HG02763 (cell line): Measurements from ENCODE around the gene TCL1A.
A peak's percentile ranks its signal among the peaks of the same experiment; 100 is the strongest.
"Not testable (repeated sequence)": the region's sequence is repeated elsewhere in the genome, so short reads cannot be mapped to it uniquely, and the experiment has no call there.

ENCODE experiments used
- ATAC-seq: cut with Tn5 transposase; IDR thresholded peaks from one replicate; pipeline ENCODE4 v1.9.1; 2021; ENCODE audit warnings: mild to moderate bottlenecking, moderate library complexity; ENCODE audit not compliant: unreplicated experiment

The TCL1A gene, protein sequence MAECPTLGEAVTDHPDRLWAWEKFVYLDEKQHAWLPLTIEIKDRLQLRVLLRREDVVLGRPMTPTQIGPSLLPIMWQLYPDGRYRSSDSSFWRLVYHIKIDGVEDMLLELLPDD

DNA sequence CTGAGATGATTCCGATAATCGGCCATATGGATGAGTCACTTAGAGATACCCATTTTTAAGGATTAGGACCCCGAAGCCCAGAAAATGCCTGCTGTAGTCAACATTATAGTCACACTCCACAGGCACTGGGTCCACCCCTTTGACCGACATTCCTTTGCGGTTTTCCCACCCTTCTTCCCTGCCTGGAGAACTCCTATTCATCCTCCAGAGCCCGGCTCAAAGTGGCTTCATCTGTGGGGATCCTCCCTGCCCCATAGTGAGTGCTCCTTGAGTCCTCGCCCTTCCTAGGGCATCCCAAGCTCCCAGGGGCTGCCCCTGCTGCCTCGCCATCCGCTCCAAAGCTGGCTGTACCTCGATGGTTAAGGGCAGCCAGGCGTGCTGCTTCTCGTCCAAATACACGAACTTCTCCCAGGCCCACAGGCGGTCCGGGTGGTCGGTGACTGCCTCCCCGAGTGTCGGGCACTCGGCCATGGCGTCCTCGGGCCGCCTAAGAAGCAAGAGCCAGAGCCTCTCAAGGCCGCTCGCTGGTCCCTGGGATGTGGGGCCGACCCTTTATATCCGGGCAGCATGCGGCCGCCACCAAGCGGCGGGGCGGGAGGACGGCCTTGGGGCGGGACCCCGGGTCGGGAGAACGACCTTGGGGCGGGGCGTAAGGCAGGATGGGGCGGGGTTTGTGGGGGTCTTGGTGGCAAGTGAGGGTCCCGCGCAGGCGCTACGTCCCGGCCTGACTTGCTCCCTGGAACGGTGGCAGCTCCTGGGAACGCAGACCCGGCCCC, at the start of gene TCL1A:
Gene TCL1A, minus strand, starts transcription at position 530 of the 776 bp plus-strand sequence. Its CDS starts 59 bp downstream, at position 471.
- peak; percentile 75 for ATAC-seq

DNA sequence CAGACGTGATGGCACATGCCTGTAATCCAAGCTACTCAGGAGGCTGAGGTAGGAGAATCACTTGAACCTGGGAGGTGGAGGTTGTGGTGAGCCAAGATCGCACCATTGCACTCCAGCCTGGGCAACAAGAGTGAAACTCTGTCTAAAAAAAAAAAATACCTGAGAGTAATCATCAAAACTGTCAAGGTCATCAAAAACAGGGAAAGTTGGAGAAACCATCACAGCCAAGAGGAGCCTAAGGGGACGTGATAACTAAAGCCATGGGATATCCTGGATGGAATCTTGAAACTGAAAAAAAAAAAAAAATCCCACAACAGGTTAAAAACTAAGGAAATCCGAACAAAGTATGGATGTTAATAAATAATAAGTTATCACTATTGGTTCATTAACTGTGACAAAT, 49.1 kb upstream of the TCL1A start:
- ATAC-seq = not testable (repeated sequence)

DNA sequence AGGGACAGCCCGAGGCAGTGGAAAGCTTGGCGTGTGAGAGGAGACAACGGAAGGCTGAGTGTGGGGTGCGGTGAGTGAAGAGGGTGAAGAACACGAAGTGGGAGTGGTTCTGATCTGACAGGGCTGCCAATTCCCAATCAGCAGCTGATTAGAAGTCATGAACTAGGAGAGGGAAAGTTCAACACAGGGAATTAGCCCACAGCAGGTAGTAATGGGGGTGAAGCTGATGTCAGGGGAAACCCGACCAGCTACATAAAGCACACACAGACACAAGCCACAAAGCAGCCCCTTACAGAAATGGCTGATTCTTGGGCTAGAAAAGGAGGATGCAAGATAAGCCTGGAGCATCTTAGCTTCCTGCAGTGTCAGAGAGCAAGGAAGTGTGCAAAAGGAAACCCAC, 47.5 kb upstream of the TCL1A start:
- no peak for ATAC-seq

DNA sequence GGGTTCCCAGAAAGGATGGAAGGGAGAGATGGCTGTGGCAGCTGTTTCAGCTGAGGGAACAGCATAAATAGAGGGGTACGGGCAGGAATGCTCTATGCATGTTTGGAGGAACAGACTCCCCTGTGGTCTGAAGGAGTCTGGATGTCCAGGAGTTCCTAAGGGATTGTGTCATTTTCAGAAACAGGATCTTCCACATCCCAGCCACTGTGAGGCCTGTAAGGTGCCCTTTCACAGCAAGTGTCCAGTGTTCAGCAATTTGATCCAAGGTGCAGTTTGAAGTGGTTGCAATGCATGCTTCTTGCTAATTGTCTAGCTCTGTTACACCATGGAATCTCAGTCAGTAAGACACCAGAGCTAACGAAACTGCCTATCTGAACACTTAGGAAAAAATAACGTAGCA, 46.7 kb upstream of the TCL1A start:
- ATAC-seq = no peak

DNA sequence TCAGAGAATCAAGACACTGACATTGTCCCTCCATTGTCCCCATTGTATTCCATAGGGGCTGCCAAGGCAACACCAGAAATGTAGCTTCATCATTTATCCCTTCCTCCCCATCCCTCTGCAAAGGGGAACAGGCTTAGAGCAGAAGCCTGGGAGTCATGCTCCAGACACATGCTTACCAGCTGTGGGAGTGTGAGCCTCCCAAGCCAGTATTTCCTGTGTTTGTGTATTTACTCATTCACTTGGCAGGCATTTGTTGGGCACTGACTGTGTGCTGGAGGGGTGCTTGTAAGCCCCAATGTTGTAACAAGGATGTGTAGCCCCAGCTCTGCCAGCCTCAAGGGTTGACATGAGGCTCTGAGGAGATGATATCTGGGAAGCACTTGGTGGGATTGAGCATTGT, 46.0 kb upstream of the TCL1A start:
- no peak for ATAC-seq

DNA sequence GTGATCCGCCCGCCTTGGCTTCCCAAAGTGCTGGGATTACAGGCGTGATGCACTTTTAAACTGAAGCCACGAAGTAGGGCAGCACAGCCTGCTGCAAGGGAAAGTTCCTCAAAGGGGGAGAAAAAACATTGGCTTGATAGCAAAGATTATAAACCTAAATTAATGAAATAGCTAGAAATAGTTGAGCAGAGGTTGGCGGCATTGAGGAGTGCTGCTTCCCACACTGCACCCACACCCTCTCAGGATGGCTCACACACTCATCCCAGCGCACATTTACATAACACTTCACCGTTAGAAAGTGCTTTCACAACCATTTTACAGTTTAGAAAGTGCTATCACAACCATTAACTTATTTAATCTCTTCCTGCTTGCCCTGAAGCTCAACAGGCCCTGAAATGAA, 44.4 kb upstream of the TCL1A start:
- ATAC-seq = no peak

DNA sequence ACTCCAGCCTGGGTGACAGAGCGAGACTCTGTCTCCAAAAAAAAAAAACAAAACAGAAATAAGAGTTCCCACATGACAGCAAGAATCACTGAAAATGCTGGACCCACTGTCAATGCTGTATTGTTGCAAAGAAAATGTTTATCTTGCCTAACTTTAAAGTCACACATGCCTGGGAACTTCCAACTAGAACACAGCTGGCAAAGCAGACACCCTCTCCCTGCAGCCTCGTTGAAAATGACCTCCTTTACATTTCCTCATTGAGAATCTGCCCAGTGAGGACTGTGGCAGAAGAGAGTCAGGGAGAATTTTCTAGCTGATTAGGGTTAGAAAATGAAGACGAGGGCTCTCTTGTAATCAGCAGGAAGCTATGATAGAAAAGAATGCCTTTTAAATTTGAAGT, 42.8 kb upstream of the TCL1A start:
- ATAC-seq = no peak

DNA sequence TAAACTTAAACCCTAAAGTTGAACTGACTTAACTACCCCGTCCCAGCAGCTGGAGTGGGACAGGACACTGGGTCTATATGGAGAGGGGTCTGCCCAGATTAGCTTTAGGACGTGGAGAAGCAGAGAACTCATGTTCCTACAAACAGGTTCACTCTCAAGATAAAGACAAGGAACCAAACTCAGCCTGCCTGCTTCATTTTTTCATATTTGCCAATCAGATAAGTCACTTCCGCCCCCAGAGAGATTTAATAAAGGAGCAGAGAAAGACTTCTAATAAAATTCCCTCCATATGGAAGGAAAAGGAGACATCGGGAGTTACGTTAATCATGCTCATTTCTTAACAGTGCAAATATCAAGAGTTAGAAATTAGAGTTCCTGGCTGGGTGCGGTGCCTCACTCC, 42.2 kb upstream of the TCL1A start:
- no peak for ATAC-seq

DNA sequence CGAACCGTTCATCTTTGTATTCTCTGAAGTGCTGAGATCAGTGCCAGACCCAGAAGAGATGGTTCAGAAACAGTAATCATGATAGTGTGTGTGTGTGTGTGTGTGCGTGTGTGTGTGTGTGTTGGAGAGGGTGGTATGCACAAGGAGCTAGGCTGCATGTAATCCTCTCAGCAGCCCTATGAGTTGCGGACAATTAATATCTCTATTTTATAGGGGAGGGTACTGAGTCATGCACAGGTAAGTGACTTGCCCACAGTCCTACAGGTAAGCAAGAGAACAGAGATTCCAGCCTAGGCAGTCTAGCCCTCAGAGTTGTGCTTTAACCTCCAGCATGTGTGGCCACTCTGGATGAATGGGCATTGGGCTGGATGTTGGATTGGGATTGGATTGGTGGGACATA, 27.9 kb upstream of the TCL1A start:
- ATAC-seq = no peak

DNA sequence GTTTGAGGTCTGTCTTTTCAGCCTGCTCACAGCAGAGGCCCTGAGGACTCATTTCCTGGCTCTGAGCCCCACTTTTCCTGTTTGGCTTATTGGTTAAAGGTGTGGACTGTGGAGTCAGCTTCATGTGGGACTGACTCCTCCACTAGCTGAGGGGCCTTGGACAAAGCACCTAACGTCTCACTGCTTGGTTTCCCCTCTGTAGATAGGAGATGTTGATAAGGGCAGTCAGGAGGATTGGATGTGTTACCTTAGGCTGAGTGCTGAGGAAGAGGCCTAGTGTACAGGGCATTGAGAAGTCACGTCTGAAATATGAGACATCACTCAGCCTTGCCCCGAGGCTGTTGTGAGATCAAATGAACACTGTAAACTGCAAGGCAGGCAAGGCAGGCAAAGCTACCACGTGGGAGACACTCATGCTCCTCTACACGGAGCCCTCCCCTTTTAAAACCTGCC, 27.1 kb upstream of the TCL1A start:
- no peak for ATAC-seq

DNA sequence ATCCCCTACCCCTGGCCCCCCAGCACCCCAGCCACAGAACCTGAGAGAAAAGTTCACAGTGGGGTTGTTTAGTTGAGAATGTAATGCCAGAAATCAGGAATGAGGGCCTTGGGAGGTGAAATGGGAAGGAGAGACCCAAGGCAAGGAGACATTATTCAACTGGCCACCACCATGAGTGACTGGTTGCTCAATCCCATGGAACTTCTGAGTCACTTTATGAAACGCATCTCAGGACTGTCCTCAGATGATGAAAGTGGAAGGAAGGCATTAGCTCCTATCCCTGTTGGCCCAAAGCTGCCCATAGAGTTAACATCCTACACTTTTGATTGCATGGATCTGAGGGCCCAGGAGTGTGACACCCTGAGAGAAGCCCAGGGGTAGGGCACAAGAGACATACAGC, 25.4 kb upstream of the TCL1A start:
- no peak for ATAC-seq

DNA sequence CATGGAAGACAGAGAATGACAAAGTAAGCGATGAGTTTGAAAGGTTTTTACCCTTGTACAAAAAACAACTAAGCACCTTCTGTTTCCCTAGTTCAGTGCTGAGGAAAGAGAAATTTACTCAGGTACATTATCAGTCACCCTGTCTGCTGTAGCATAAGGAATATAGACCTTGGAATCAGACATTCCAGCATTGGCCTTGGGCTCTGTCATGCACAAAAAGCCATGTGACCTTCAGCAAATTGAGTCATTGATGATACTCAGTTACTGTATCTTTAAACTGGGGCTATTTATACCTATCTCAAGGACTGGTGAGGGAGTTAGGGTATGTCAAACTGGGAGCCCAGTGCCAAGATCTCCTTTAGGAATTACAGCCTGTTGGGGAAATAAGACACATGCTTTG, 19.3 kb upstream of the TCL1A start:
- no peak for ATAC-seq

DNA sequence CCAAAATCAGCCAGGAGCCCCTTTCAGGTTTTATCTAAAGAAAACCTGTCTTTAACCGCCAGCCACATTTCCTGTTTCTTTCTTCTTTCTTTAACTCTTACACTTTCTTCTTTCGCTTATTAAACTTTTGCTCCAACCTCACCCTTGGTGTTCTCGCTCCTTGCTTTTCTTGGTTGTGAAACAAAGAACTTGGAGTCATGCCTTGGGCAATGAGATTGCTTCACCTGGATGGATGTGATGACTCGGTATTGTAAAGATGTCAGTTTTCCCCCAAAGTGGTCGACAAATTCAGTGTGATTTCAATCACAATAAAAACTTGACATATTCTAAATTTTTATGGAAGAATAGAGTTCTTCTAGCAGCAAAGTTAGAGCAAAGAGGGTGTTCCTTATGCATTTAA, 16.2 kb upstream of the TCL1A start:
- ATAC-seq = no peak

DNA sequence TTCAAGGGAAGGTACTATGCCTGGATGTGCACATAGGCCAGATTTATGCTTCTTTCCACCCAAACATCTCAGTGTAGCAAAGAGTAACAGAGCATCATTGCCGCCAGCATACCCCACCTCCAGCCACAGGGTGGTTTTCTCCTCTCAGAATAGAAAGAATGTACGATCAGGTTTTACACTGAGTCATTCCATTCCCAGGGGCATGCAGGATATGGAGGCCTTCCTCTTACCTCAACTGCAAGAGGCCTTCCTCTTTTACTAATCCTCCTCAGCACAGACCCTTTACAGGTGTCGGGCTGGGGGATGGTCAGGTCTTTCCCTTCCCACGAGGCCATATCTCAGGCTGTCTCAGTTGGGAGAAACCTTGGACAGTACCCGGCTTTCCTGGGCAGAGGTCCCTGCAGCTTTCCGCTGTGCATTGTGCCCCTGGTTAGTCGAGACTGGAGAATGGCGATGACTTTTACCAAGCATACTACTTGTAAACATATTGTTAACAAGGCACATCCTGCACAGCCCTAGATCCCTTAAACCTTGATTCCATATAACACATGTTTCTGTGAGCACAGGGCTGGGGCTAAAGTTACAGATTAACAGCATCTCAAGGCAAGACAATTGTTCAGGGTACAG, 15.6 kb upstream of the TCL1A start:
- ATAC-seq = peak; percentile 44

DNA sequence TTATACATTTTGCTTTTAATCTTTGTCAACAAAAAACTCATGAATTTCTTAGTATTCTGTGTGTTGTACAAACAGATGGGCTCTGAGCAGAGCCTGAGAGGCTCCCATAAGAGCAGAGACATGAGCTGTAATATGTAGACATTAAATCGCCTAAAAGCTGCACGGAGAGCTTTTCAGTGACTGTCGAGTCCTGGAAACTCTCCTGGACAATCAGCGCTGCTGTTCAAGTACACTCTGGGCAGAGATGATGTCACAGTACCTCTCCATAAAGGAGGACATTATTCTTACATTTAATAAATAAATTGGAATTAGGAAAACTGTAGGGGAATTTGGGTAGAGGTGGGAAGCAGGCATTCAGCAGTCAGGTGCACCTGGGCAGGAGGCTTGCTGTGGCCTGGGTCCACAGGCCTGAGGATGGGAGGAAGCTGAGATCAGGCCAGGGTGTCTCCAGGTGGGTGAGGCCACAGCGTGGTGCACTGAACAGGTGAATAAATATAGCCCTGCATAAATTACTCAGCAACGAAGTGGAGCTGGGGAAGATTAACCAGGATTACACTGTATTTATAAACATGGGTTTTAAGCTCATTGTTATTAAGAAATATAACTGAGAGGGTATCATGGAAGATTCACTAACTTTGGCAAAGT, 13.3 kb upstream of the TCL1A start:
- ATAC-seq = no peak

DNA sequence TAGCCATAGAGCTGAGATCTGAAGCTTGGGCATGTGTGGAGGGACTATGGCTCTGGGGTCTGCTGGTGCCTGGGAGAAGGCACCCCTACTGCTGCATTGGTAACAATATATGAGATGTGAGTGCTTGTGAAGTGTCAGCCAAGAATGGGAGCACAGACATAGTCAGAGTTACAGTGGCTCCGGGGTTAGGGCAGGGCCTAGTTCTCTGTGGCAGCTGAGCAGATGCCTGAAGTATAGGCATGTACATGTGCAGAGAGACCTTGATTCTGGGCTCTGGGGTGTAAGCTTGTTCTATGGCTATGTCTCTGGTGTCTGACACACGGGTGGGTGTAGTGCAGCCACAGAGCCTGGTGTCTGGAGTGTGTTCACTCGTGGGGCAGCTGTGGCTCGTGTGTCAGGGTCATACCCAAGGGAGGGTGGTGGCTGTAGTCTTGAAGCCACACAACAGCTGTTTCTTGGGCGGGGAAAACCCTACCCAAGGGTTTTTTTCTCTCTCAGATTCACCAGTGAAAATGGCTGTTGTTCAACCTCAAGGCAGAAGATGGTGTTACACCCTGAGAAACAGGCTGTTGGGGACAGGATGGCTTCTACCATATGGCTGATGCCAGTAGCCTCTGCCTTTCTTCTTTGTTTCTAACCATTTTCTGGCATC, 11.9 kb upstream of the TCL1A start:
- ATAC-seq = peak; percentile 77

DNA sequence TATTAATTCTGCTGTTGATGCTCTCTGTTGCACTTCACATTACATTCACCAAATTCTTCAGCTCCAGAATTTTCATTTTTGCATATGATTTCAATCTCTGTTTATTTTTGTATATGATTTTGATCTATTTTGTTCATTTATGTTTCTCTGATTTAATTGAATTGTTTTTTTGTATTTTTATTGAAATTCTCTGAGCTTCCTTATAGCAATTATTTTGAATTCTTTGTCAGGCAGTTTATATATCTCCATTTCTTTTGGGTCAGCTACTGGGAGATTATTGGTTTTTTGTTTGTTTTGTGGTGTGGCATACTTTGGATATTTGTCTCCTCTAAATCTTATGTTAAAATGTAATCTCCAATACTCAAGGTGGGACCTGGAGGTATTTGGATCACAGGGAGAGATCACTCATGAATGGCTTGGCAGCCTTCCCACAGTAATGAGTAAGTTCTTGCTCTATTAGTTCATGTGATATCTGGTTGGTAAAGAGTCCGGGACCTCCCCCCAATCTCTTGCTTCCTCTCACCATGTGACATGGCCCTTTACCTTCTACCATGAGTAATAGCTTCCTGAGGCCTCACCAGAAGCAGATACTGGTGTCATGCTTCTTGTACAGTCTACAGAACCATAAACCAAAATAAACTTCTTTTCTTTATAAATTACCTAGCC, 8.7 kb upstream of the TCL1A start:
- no peak for ATAC-seq

DNA sequence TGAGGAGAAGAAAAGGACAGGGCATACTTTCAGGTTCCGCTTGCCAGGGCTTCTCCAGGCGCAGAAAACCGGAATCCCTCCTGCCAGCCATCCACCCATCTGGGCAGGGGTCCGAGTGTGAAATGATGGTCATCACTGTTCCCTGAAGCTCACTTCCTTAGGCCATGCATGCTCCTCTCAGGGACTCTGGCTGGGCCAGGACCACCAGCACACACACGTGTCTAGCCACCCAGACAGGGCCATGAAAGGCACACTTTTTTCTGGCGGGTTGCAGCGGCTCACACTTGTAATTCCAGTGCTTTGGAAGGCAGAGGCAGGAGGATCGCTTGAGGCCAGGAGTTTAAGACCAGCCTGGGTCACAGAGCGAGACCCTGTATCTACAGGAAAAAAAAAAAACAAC, 1.5 kb downstream of the TCL1A start:
- ATAC-seq = no peak

DNA sequence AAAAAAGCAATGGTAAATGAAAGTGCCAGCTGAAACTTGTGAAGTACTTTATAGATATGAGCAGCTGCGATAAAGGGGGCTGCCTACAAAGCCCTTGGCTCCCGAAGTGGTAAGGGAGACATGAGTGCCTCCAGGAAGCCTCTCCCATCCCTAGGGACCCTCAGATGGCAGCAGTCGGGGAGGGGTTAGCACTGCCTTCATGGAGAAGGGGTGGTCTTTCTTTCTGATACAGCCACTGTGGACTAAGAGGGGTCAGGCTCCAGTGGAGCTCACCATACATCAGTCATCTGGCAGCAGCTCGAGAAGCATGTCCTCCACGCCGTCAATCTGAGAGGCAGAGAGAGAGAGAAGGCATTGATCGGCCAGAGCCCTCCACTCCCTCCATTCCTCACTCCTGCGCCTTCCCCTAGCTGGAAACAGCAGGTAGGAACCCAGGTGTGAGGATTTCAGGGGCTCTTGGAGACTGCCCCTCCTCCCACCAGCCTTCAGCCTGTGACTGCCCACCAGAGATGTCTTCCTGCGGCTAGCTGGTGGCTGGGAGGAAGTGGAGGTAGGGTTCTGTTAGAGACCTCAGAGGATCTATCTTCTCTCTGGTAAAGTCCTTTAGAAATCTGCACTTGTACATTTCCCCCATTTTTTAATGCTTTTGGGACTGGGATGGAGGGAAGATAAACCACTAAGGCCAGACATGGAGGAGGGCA, 2.3 kb downstream of the TCL1A start:
- no peak for ATAC-seq

DNA sequence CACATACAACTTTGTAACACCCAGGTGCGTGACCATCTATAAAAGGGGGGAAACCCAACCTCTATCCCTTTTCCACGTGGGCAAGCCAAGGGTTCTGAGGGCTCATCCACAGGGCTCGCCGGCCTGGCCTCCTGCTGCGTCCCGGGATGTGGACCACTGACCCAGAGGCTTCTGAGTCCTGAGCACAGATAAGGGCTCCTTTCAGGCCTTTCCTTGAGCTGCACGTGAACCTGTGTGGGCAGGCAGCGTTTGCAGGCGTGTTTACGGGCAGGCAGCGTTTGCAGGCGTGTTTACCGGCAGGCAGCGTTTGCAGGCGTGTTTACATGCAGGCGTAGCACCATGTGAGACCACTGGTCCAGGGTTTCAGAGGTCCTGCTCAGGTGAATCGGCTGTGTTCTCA, 3.8 kb downstream of the TCL1A start:
- ATAC-seq = no peak
